GM13977 (cell line): ENCODE measurements around the gene SSUH2.

Source experiments
- DNase-seq: peaks from one replicate; pipeline ENCODE4 v3.0.0; 2012; ENCODE audit warnings: low spot score
- CTCF ChIP-seq: IDR thresholded peaks from 2 replicates; pipeline ENCODE4 v1.5.1; 2012; ENCODE audit warnings: mild to moderate bottlenecking, control low read depth; ENCODE audit not compliant: insufficient read depth; ENCODE audit errors: extremely low read depth, missing control alignments
- in situ Hi-C: fragments of 300-500 bp; cut with MboI; formaldehyde crosslinking; loops from one replicate; pipeline ENCODE4 v1.12.0; 2022; ENCODE audit warnings: low sequenced_read_pairs, low pct_unique_long_range_greater_than_20kb, mixed read lengths, inconsistent platforms; ENCODE audit not compliant: unreplicated experiment

The SSUH2 gene

GRCh38 chr3:8642001-8642400, 2.6 kb downstream of the SSUH2 start:
- in situ Hi-C loops = no loop called here
- no peak for TF ChIP-seq CTCF

GRCh38 chr3:8641472-8641871, 3.1 kb downstream of the SSUH2 start:
- DNase-seq = no peak
- no peak for TF ChIP-seq CTCF
- in situ Hi-C loops = no loop called here

More at GRCh38 chr3:8642001-8642400, 2.6 kb downstream of the SSUH2 start:
- DNase-seq = no peak

- no peak for TF ChIP-seq CTCF
- DNase-seq = no peak
- in situ Hi-C loops = no loop called here
Observed at GRCh38 chr3:8640223-8640622, 4.4 kb downstream of the SSUH2 start.

- in situ Hi-C loops = no loop called here
- TF ChIP-seq CTCF = no peak
- DNase-seq = no peak
Observed at GRCh38 chr3:8639659-8640000, 5.0 kb downstream of the SSUH2 start.

- in situ Hi-C loops = no loop called here
- DNase-seq = no peak
- no peak for TF ChIP-seq CTCF
Observed at GRCh38 chr3:8638994-8639658, 5.5 kb downstream of the SSUH2 start.

GRCh38 chr3:8637348-8637747, 7.2 kb downstream of the SSUH2 start:
- TF ChIP-seq CTCF = no peak
- in situ Hi-C loops = no loop called here
- no peak for DNase-seq
